B cell (primary cell): Measurements from ENCODE around the gene CACNA1H.

Experiments
- EZH2 ChIP-seq: IDR thresholded peaks from 2 replicates; pipeline ENCODE4 v1.6.1; 2012; ENCODE audit warnings: borderline replicate concordance, low read depth, mild to moderate bottlenecking, moderate library complexity, low read length; ENCODE audit not compliant: insufficient read depth, poor library complexity, severe bottlenecking
- TF ChIP-seq, protein P1 (sequence below): fragments of 200-600 bp; IDR thresholded peaks from one replicate; pipeline ENCODE4 v1.8.0; 2022; ENCODE audit warnings: antibody characterized with exemption, mild to moderate bottlenecking

DNA sequence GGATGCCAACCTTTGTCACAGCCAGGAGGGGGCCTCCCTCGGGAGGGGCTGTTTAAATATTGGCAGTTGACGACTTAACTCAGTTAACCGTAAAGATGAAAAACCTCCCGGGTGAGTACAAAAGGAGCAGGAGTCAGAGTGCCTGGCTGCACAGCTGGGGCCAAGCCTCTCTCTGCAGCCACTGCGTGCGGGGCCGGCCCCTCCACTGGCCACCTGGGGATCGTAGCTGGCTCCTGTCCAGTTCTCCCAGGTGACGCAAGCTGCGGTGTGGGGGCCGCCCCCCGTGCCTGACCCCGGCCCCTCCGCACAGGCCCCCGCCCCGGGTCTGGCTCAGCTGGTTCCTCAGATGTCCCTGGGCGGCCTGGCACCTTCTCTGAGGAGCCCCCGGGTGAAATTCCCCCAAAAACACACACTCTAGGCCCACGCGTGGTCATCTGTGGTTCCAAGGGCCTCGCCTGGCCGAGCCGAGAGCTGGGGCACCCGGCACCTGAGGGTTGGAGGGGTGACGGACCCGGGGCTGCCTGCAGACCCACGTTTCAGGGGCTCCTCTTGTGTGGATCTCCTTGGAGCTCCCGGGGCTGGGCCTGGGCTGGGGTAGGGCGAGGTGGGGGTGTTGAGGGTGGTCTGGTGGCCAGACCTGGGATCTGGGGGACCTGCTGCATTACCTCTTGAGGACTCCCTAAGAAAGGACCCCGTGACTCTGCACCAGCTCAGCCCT, 7.4 kb upstream of the CACNA1H start:
- TF ChIP-seq, protein P1, sequence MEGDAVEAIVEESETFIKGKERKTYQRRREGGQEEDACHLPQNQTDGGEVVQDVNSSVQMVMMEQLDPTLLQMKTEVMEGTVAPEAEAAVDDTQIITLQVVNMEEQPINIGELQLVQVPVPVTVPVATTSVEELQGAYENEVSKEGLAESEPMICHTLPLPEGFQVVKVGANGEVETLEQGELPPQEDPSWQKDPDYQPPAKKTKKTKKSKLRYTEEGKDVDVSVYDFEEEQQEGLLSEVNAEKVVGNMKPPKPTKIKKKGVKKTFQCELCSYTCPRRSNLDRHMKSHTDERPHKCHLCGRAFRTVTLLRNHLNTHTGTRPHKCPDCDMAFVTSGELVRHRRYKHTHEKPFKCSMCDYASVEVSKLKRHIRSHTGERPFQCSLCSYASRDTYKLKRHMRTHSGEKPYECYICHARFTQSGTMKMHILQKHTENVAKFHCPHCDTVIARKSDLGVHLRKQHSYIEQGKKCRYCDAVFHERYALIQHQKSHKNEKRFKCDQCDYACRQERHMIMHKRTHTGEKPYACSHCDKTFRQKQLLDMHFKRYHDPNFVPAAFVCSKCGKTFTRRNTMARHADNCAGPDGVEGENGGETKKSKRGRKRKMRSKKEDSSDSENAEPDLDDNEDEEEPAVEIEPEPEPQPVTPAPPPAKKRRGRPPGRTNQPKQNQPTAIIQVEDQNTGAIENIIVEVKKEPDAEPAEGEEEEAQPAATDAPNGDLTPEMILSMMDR, result no peak
- no peak for TF ChIP-seq EZH2
